ENCODE measurements around the gene PDE4B. TPM values are rescaled to one million over a fixed set of nuclear protein-coding genes. Genes with fewer than 3 reads are reported as not detected.
"Not testable (repeated sequence)": the region's sequence is repeated elsewhere in the genome, so short reads cannot be mapped to it uniquely, and the experiment has no call there.

The PDE4B gene
- polyA plus RNA-seq, 4 donors = 1.1 to 5.2 (median 3.7) TPM

DNA sequence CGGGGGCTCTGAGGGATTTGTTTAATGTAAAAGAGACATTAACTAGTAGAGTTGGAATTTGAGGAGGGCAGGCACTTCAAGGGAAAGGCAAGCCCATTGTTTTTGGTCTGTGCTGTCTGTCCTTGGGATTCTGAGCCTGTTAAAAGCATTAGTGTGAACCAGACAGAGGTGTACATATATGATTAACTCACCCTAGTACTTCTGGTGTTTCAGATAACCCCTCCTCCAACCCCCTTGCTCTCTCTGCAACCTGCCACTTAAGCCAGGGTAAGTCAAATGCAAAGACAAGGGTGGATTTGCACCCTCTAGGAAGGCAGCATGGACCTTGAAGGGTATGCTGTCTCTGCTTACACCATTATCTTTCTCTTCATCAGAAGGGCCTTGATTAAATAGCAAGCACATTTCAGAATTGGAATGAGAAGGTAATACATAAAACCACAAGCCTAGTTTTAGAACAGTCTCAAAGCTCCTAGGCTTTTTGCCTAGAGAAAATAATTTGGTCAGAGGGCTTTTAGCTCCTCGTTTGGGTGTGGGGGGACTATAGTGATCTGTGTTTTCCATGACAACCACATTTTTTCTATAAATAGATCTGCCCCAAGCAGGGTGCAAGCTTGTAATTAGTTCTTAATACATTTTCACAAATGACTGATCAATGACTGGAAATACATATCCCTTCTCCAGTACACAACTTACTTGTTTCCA, 620.6 kb downstream of the PDE4B start:
- Histone ChIP-seq H3K27me3 (ENCODE audit: control insufficient read depth in 3 of 3, insufficient read depth in 3 of 3, low read length in 3 of 3) (no peaks in the 10 kb centered on the region), H3K4me1 (ENCODE audit: control insufficient read depth in 3 of 3, insufficient read depth in 2 of 3, low read depth in 1 of 3, low read length in 2 of 3) (peaks cover 0 to 5% (median 0%) of the 10 kb centered on the region in 3 donors), H3K36me3 (ENCODE audit: control insufficient read depth in 3 of 3, insufficient read depth in 2 of 3, low read depth in 1 of 3, low read length in 3 of 3) (no peaks in the 10 kb centered on the region), H3K9me3 (ENCODE audit: control insufficient read depth in 2 of 2, insufficient read depth in 1 of 2, low read depth in 1 of 2, low read length in 1 of 2) (peaks cover 0 to 15% of the 10 kb centered on the region in 2 donors), H3K4me3 (ENCODE audit: low read depth in 1 of 3, low read length in 3 of 3) (no peak overlapping the region), H3K27ac (ENCODE audit: low read depth in 1 of 3, low read length in 2 of 3) (peak overlapping the region in 2 of 3 donors; percentile 17 to 27)
- DNase-seq (no peak), FAIRE-seq (no peak)
- WGBS, 3 donors = 59 to 60% (median 59%) methylated on average over 2 of the region's 2 CpGs

DNA sequence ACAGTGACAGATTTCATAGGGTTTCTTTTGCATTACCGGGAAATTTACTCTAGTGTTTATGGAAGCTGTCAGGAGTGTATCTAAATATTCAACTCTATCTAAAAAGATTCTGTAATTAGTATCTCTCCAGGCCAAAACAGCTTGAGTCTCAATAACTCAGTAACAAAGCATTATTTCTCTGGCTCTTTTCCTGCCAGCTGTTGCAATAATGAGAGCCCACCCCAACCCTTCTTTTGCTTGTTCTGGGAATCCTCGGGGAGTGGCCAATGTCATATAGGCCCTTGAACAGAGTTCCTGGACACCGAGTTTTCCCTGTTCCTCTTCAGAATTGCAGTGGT, 621.1 kb downstream of the PDE4B start:
- Histone ChIP-seq H3K9me3 (ENCODE audit: control insufficient read depth in 2 of 2, insufficient read depth in 1 of 2, low read depth in 1 of 2, low read length in 1 of 2) (peaks cover 0 to 19% of the 10 kb centered on the region in 2 donors), H3K27ac (ENCODE audit: low read depth in 1 of 3, low read length in 2 of 3) (peak overlapping the region in 1 of 3 donors; percentile 27), H3K27me3 (ENCODE audit: control insufficient read depth in 3 of 3, insufficient read depth in 3 of 3, low read length in 3 of 3) (no peaks in the 10 kb centered on the region), H3K36me3 (ENCODE audit: control insufficient read depth in 3 of 3, insufficient read depth in 2 of 3, low read depth in 1 of 3, low read length in 3 of 3) (no peaks in the 10 kb centered on the region), H3K4me3 (ENCODE audit: low read depth in 1 of 3, low read length in 3 of 3) (no peak overlapping the region), H3K4me1 (ENCODE audit: control insufficient read depth in 3 of 3, insufficient read depth in 2 of 3, low read depth in 1 of 3, low read length in 2 of 3) (peaks cover 0 to 5% (median 0%) of the 10 kb centered on the region in 3 donors)
- WGBS, 3 donors = 57 to 83% (median 82%) methylated on average over 3 of the region's 3 CpGs
- FAIRE-seq (no peak), DNase-seq (peak in 1 of 2 donors; percentile 18)

GRCh38 chr1:66415281-66415680, 622.6 kb downstream of the PDE4B start:
- no peak overlapping the region for H3K27ac ChIP-seq (ENCODE audit: low read depth in 1 of 3, low read length in 2 of 3)
- H3K4me1 ChIP-seq (ENCODE audit: control insufficient read depth in 3 of 3, insufficient read depth in 2 of 3, low read depth in 1 of 3, low read length in 2 of 3) = peaks cover 0 to 5% (median 0%) of the 10 kb centered on the region in 3 donors
- no peaks in the 10 kb centered on the region for H3K27me3 ChIP-seq (ENCODE audit: control insufficient read depth in 3 of 3, insufficient read depth in 3 of 3, low read length in 3 of 3)
- no peaks in the 10 kb centered on the region for H3K36me3 ChIP-seq (ENCODE audit: control insufficient read depth in 3 of 3, insufficient read depth in 2 of 3, low read depth in 1 of 3, low read length in 3 of 3)
- peaks cover 0 to 19% of the 10 kb centered on the region in 2 donors for H3K9me3 ChIP-seq (ENCODE audit: control insufficient read depth in 2 of 2, insufficient read depth in 1 of 2, low read depth in 1 of 2, low read length in 1 of 2)
- no peak overlapping the region for H3K4me3 ChIP-seq (ENCODE audit: low read depth in 1 of 3, low read length in 3 of 3)
- DNase-seq = no peak
- FAIRE-seq = no peak
- 37 to 59% (median 57%) methylated on average over 2 of the region's 2 CpGs for WGBS, 3 donors

DNA sequence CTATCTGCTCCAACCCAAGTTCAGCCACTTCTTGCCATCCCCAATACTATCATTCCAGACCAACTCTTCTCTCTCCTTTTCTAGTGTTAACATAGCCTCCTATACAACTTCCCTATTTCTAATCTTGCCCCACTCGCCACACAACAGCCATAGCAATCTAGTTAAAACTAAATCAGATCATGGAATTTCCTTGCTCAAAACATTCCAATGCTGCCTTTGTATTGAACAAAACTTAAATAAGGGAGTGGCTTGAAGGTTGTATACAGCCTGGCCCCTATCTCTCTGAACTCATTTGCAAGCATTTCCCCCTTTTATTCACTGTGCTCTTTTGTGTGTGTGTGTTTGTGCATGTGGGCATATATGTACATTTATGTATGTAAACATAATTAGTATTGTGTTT, 623.2 kb downstream of the PDE4B start:
- Histone ChIP-seq H3K27ac (ENCODE audit: low read depth in 1 of 3, low read length in 2 of 3) (no peak overlapping the region), H3K9me3 (ENCODE audit: control insufficient read depth in 2 of 2, insufficient read depth in 1 of 2, low read depth in 1 of 2, low read length in 1 of 2) (peaks cover 0 to 19% of the 10 kb centered on the region in 2 donors), H3K27me3 (ENCODE audit: control insufficient read depth in 3 of 3, insufficient read depth in 3 of 3, low read length in 3 of 3) (no peaks in the 10 kb centered on the region), H3K36me3 (ENCODE audit: control insufficient read depth in 3 of 3, insufficient read depth in 2 of 3, low read depth in 1 of 3, low read length in 3 of 3) (no peaks in the 10 kb centered on the region), H3K4me1 (ENCODE audit: control insufficient read depth in 3 of 3, insufficient read depth in 2 of 3, low read depth in 1 of 3, low read length in 2 of 3) (peaks cover 0 to 5% (median 0%) of the 10 kb centered on the region in 3 donors), H3K4me3 (ENCODE audit: low read depth in 1 of 3, low read length in 3 of 3) (no peak overlapping the region)
- DNase-seq (no peak), FAIRE-seq (no peak)
- 48 to 65% (median 59%) methylated on average over 1 of the region's 1 CpG for WGBS, 3 donors

- no peak overlapping the region for H3K4me3 ChIP-seq (ENCODE audit: low read depth in 1 of 3, low read length in 3 of 3)
- WGBS, 3 donors = 80 to 90% (median 88%) methylated on average over 3 of the region's 3 CpGs
- no peaks in the 10 kb centered on the region for H3K36me3 ChIP-seq (ENCODE audit: control insufficient read depth in 3 of 3, insufficient read depth in 2 of 3, low read depth in 1 of 3, low read length in 3 of 3)
- peaks cover 0 to 5% (median 0%) of the 10 kb centered on the region in 3 donors for H3K4me1 ChIP-seq (ENCODE audit: control insufficient read depth in 3 of 3, insufficient read depth in 2 of 3, low read depth in 1 of 3, low read length in 2 of 3)
- DNase-seq (no peak), FAIRE-seq (no peak)
- no peak overlapping the region for H3K27ac ChIP-seq (ENCODE audit: low read depth in 1 of 3, low read length in 2 of 3)
- peaks cover 0 to 19% of the 10 kb centered on the region in 2 donors for H3K9me3 ChIP-seq (ENCODE audit: control insufficient read depth in 2 of 2, insufficient read depth in 1 of 2, low read depth in 1 of 2, low read length in 1 of 2)
- no peaks in the 10 kb centered on the region for H3K27me3 ChIP-seq (ENCODE audit: control insufficient read depth in 3 of 3, insufficient read depth in 3 of 3, low read length in 3 of 3)
Measured at GRCh38 chr1:66416295-66416694, 623.6 kb downstream of the PDE4B start.

DNA sequence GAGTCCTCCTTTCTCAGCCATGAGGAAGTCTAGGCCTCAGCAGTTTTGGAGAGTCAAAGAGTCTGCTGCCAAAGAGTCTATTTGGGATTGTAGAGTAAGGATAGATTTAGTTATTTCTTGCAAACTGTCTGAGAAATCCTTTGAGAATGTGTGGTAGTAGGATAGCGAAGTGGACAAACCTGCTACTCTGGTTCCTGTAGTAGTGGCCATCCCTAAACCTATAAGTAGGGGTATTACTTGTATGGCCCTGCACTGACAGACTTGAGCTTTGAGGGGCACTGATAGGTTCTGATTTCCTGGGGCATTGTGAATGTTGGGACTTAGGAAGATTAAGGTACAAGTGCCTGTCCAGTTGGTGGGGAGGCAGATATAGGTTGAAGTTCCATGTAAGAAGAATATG, 625.3 kb downstream of the PDE4B start:
- DNase-seq (no peak), FAIRE-seq (no peak)
- WGBS, 3 donors = 77 to 93% (median 92%) methylated on average over 1 of the region's 1 CpG
- no peaks in the 10 kb centered on the region for H3K27me3 ChIP-seq (ENCODE audit: control insufficient read depth in 3 of 3, insufficient read depth in 3 of 3, low read length in 3 of 3)
- H3K36me3 ChIP-seq (ENCODE audit: control insufficient read depth in 3 of 3, insufficient read depth in 2 of 3, low read depth in 1 of 3, low read length in 3 of 3) = no peaks in the 10 kb centered on the region
- no peak overlapping the region for H3K27ac ChIP-seq (ENCODE audit: low read depth in 1 of 3, low read length in 2 of 3)
- no peak overlapping the region for H3K4me3 ChIP-seq (ENCODE audit: low read depth in 1 of 3, low read length in 3 of 3)
- H3K9me3 ChIP-seq (ENCODE audit: control insufficient read depth in 2 of 2, insufficient read depth in 1 of 2, low read depth in 1 of 2, low read length in 1 of 2) = peaks cover 0 to 19% of the 10 kb centered on the region in 2 donors
- peaks cover 0 to 5% (median 0%) of the 10 kb centered on the region in 3 donors for H3K4me1 ChIP-seq (ENCODE audit: control insufficient read depth in 3 of 3, insufficient read depth in 2 of 3, low read depth in 1 of 3, low read length in 2 of 3)

GRCh38 chr1:66420171-66420570, 627.5 kb downstream of the PDE4B start:
- not testable (repeated sequence) for H3K27me3 ChIP-seq (ENCODE audit: control insufficient read depth in 3 of 3, insufficient read depth in 3 of 3, low read length in 3 of 3); H3K27ac ChIP-seq (ENCODE audit: low read depth in 1 of 3, low read length in 2 of 3); H3K4me3 ChIP-seq (ENCODE audit: low read depth in 1 of 3, low read length in 3 of 3); DNase-seq; H3K36me3 ChIP-seq (ENCODE audit: control insufficient read depth in 3 of 3, insufficient read depth in 2 of 3, low read depth in 1 of 3, low read length in 3 of 3); FAIRE-seq; H3K4me1 ChIP-seq (ENCODE audit: control insufficient read depth in 3 of 3, insufficient read depth in 2 of 3, low read depth in 1 of 3, low read length in 2 of 3)
- H3K9me3 ChIP-seq (ENCODE audit: control insufficient read depth in 2 of 2, insufficient read depth in 1 of 2, low read depth in 1 of 2, low read length in 1 of 2) = peaks cover 0 to 19% of the 10 kb centered on the region in 2 donors
- WGBS, 3 donors = 79 to 86% (median 83%) methylated on average over 3 of the region's 3 CpGs

DNA sequence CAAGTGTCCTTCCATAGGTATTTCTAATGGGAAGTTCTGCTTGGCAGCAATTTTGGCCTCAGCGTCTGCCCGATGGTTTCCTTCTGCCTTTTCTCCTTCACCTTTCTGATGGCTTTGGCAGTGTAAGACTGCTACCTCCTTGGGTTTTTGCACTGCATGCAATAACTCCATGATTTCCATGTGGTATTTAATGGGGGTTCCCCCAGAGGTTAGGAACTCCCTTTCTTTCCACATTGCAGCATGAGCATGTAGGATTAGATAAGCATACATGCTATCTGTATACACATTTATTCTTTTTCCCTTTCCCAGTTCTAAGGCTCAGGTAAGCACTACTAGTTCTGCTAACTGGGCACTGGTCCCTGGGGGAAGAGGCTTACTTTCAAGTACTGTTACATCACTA, 628.2 kb downstream of the PDE4B start:
- FAIRE-seq; H3K36me3 ChIP-seq (ENCODE audit: control insufficient read depth in 3 of 3, insufficient read depth in 2 of 3, low read depth in 1 of 3, low read length in 3 of 3); DNase-seq; H3K4me3 ChIP-seq (ENCODE audit: low read depth in 1 of 3, low read length in 3 of 3); H3K27ac ChIP-seq (ENCODE audit: low read depth in 1 of 3, low read length in 2 of 3); H3K4me1 ChIP-seq (ENCODE audit: control insufficient read depth in 3 of 3, insufficient read depth in 2 of 3, low read depth in 1 of 3, low read length in 2 of 3); H3K27me3 ChIP-seq (ENCODE audit: control insufficient read depth in 3 of 3, insufficient read depth in 3 of 3, low read length in 3 of 3): not testable (repeated sequence)
- H3K9me3 ChIP-seq (ENCODE audit: control insufficient read depth in 2 of 2, insufficient read depth in 1 of 2, low read depth in 1 of 2, low read length in 1 of 2) = peaks cover 0 to 19% of the 10 kb centered on the region in 2 donors
- WGBS, 3 donors = 80 to 94% (median 91%) methylated on average over 2 of the region's 2 CpGs

- H3K36me3 ChIP-seq (ENCODE audit: control insufficient read depth in 3 of 3, insufficient read depth in 2 of 3, low read depth in 1 of 3, low read length in 3 of 3) = no peaks in the 10 kb centered on the region
- 80 to 90% (median 88%) methylated on average over 4 of the region's 4 CpGs for WGBS, 3 donors
- H3K4me3 ChIP-seq (ENCODE audit: low read depth in 1 of 3, low read length in 3 of 3) = no peak overlapping the region
- no peak overlapping the region for H3K27ac ChIP-seq (ENCODE audit: low read depth in 1 of 3, low read length in 2 of 3)
- FAIRE-seq = no peak
- no peak for DNase-seq
- no peaks in the 10 kb centered on the region for H3K4me1 ChIP-seq (ENCODE audit: control insufficient read depth in 3 of 3, insufficient read depth in 2 of 3, low read depth in 1 of 3, low read length in 2 of 3)
- H3K9me3 ChIP-seq (ENCODE audit: control insufficient read depth in 2 of 2, insufficient read depth in 1 of 2, low read depth in 1 of 2, low read length in 1 of 2) = peaks cover 0 to 13% of the 10 kb centered on the region in 2 donors
- H3K27me3 ChIP-seq (ENCODE audit: control insufficient read depth in 3 of 3, insufficient read depth in 3 of 3, low read length in 3 of 3) = no peaks in the 10 kb centered on the region
Measured at GRCh38 chr1:66422804-66423203, 630.1 kb downstream of the PDE4B start.
